Activated T-cell treated with anti-CD3 and anti-CD28 coated beads, Interleukin-2, amount 50 U/mL, for 48 hours (primary cell): ENCODE results near the gene SLC4A5.

Source experiments
- DNase-seq, 2 experiments: peaks; one replicate each; pipeline ENCODE4 v3.0.0-alpha.2; 2020

Gene SLC4A5

DNA sequence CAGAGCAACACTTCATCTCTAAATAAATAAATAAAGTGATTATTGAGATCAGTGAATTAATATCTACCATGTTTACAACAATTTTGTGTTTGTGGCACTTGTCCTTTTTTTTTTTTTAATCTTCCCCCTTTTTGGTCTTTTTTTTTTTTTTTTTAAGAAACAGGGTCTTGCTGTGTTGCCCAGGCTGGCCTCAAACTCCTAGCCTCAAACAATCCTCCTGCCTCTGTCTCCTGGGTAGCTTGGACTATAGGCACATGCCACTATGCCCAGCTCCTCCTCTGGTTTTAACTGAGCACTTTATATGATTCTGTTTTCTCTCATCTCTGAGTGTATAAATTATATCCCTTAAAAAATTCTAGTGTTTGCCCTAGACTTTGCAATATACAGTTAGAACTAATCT is 30.3 kb downstream of the SLC4A5 start:
- no peak for DNase-seq

DNA sequence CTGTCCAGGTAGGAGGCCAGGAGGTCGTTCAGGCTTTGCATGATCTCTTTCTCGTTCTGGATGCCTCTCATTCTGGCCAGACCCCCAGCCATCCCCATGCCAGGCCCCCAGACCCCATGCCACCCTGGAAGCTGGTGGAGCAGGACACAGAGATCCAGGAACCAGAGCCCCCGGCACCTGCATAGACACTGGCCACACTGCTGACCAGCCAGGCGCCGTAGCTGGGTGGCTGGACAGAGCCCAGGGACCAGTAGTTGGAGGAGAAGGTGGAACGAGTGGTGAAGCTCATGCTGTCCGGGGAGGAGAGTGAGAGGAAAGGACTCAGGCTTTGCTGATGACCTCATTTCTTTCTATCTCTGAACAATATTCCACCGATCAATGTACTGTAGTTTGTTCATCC is 35.5 kb downstream of the SLC4A5 start:
- no peak for DNase-seq

DNA sequence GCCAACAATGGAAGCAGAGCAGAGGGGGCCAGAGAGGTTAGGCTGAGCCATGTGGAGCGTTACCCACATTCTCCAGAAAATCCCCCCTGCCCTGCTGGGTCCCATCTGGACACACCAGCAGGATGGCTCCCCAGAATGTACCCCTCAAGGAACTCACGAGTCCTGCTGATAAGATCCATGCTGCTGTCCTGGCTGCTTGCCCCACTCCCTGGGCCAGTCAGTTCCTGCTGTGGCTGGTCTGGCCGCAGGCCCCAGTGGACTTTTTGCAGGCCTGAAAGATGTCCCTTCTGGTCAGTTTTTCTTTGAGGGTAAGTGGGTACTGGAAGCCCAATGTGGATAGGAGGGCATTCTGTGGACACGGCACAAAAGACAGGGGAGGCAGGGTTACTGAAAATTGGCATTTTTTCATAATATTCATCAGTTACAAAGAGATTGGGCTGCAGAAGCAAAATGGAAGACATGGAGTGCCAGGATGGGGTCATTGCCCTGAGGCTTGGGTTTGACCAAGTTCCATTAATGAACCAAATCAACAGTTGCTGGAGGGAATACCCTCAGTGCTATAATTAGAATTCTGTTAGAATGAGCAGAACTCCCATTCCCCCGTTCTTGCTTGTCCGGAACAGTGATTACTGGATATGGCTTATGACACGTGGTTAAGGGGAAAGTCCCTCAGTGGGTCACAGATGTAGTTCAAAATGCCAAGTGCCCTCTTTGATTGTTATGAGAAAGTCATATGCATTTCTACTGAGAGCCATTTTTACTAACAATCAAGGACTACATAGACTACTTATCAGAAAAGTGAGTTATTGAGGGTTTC is 38.7 kb downstream of the SLC4A5 start:
- no peak for DNase-seq

DNA sequence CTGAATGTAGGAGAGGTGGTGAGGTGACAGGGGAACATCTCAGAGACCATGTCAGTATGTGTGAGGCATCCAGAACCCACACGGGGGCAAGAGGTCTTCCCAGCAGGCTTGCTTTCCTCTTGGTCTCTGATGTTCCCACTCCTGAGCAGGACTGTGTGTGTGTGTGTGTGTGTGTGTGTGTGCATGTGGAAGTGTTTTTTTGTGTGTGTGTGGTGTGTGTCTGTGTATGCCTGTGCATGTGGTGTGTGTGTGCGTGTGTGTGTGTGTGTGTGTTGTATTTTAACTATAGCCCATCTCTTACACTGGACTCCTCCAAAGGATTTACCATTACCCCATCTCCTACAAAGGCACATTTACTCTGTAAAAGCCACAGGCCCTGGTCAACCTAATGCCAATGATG is 40.4 kb downstream of the SLC4A5 start:
- DNase-seq, result no peak

DNA sequence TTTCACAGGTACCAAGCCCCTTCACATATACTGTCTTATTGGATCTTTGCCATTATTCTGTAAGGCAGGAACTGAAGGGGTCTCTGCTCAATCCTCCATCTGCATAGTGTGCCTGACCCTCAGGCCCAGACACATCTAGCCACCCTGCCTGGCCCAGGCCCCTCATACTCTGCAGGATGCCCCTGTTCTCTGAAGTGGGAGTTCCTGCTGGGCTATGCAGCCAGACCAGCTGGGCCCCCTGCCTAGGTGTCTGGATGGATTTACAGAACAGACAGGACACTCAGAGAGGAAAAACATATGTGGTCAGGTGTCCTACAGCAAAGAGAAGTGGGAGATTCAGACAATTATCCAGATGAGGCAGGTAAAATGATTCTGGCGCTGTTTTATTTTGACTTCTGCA is 42.0 kb downstream of the SLC4A5 start:
- no peak for DNase-seq

DNA sequence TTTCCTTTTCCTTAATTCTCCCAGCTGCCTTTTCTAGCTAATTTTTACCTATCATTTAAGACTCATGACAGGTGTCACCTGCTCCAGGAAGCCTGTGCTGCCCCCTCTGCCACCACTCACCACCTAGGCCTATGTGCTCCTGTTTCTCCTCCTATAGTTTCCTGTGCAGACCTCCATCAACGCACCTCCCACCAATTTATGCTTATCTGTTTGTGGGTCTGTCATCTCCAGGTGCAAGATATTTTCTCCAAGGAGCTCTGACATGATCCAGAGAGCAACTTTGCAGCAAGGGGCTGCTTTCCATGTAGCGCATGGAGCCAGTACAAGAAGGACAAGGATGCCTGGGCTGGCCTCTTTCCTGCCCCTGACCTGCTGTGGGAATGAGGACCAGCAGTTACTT is 42.7 kb downstream of the SLC4A5 start:
- DNase-seq, result no peak

DNA sequence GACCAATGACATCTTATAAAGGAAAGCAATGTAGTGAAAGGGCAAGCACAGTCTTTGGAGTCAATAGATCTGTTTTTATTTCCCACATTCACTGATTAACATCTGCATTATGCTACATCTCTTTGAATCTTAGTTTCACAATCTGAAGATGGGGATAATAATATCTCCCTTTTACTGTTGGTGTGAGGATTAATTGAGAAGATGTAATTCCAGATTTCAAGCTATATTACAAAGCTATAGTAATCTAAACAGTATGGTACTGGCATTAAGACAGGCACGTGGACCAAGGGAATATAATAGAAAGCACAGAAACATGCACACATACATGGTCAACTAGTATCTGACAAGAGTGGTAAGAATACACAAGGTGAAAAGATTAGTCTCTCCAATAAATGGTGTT is 45.3 kb downstream of the SLC4A5 start:
- DNase-seq, result no peak

DNA sequence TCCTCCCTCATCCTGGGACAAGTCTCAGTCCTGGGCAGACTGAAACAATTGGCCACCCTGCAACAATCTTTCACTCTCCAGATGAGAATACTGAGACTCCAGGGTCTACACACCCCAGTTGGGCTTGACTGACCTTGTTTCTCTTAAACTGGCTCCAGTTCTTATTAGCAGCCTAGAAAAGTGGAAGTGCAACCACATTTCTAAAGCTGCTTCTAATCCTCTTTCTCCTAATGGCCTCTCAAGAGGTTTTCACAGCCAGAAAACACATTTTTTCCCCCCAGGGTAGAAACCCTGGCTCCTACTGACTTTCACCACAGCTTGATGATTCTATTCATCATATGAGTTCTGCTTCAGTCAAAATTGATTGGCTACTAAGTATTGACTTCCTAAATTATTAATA is 45.8 kb downstream of the SLC4A5 start:
- DNase-seq, result no peak

DNA sequence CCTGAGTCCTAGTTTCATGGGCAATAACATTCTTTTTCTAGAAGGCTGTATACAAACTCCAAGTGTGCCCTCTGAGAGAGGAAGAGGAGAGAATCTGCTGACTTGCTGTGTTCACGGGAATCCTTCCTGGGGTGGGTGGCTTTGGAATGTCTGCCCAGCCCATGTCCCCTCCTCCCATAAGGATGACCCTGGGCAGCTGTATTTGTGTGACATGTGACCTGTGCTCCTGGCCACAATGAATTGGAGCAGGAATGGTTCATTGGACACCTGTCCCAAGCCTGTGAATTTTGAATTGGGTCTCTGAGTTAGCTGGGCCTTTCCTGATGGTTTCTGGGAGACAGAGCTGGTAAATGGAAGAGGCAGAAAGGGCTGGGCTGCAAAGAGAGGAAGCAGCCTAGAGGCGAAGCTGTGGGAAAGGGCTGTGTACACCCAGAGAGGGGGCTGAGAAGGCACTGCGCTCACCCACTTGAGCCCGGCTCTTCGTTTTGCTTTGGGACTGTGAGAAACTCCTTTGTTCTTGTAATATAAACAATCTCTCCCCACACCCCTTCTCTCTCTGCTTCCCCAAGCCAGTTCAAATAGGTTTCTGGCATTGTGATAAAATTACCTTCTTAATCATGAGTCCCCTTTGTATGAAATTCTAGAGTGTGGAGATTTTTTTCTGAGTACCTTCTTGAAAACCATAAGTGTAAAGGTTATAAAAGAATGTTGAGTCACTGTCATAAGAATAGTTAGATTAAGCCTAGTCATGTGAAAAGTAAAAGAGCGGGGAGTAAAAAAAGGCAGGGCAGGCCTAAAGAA is 49.8 kb downstream of the SLC4A5 start:
- no peak for DNase-seq

DNA sequence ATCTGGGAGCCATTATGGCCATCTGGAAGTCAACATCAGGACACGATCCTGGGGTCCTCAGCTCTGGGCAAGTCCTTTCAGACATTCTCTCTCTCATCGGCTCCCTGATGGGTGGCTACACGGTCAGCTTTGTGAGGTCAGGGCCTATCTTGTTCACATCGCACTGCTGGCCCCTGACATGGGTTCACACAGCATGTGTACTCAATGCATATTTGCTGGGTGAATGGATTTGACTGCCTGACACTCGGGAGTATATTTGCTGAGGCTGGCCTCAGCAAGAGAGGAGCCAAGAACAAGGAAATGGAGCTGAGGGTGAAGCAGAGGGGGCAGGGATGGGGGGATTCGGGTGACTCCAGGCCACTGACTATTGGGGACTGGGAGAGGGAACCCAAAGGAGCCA is 50.5 kb downstream of the SLC4A5 start:
- DNase-seq, result no peak

DNA sequence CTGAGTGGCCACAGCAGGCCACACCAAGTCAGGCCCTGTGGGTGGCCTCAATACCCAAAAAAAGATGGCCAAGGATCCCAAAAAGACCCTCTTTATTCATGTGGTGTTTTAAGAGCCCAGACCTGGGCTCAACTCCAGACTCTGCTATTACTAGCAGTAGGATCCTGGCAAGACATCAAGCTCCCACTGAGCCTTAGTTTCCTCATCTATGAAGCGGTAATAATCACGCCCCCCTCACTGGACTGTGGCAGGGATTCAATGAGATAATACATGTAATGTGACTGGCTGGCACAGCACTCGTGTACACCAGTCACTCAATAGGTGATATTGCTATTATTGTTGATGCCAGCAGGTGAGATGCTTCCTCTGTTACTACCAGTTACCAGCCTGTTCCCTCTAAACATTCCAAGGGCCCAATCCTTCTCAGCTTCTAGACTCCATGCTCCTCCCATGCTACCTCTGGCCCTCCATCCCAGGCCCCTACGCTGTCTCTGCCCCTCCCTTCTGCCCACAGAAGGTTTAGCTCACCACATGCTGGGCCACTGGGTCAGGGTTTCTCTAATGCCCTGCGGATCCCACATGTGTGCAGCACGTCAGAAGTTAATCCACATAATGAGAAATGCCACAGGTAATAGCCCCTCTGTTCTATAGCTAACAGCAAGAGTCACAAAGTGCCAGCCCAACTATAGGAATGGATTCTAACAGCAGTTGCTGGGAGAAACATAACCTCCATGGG is 51.2 kb downstream of the SLC4A5 start:
- no peak for DNase-seq

DNA sequence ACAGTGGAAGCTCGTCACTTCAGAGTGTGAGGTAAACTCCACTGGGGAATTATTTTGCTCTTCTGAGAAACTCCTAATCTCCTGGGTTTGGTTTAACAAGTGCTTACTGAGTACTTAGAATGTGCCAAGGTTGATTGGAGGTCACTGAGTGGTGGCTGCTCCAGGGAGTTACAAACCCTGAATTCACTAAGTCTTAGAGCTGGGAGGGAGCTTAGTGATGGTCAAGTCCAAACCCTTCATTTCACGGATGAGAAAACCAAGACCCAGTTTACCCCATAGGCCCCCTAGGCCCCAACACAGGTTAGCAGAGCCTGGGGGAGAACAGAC is 52.0 kb downstream of the SLC4A5 start:
- no peak for DNase-seq

DNA sequence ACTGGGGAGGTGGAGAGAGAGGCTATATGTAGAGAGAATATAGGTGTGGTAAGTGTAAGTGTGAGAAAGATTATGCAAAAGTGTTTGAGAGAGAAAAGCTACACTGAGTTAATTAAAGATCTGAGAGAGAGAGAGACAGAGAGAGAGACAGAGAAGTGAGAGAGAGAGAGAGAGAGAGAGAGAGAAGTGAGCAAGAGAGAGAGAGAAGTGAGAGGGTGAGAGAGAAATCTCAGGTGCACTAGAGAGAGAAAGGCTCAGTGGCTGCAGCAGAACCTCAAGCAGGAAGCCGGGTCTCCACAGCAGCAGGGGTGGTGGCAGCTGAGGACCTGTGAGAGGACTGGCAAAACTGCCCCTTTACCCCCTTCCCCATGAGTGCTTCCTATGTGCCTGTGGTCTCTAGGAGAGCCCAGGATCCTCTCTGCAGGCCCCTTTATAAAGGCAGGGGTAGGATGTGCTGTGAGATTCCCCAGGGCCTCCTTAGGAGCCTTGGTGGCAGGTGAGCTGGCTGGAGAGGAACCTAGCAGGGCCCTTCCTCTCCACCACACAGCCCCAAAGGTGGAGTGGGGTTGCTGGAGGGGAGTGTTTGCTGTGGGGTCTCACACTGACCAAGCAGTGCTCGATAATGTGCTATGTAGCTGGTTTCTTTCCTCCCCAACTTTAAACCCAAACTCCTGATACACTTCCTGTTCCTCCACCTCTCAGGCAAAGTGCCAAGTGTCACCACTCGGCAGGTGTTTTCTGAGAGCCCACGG is 52.6 kb downstream of the SLC4A5 start:
- peak; percentile 37 to 41 for DNase-seq

DNA sequence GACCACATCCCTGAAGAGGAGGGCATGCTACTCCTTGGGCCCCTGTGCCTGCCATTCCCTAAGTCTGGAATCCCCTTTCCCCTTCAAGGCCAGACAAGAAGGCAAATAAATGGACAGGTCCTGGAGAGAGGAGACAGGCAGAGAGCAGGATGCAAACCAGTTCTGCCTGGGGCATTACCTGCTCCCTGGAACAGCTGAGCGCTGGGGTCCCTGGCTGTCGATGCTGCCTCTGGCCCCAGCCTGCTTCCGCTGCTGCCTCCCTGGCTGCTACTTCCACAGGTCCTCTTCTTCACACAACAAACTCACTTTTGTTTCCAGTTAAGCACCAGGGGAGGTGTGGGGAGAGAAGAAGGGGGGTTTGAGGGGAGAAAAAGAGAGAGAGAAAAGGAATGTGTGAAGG is 53.1 kb downstream of the SLC4A5 start:
- no peak for DNase-seq

DNA sequence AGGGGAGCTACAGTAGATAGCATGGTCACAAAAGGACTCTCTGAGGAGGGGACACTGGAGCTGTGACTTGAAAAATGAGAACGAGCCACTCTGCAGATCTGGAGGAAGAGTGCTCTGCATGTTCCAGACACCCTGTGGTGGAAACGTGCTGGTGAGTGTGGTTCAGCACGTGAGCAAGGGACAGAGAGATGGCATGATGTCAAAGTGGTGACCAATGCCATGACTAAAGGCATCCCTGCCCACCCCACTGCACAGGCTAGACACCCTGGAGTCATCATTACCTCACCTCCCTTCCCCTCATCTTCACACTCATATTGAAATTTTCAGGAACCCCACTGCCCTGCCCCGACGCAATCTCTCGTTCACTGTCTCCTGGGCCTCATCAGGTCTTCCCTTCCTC is 56.5 kb downstream of the SLC4A5 start:
- peak in 1 of 2 experiments; percentile 33 for DNase-seq

DNA sequence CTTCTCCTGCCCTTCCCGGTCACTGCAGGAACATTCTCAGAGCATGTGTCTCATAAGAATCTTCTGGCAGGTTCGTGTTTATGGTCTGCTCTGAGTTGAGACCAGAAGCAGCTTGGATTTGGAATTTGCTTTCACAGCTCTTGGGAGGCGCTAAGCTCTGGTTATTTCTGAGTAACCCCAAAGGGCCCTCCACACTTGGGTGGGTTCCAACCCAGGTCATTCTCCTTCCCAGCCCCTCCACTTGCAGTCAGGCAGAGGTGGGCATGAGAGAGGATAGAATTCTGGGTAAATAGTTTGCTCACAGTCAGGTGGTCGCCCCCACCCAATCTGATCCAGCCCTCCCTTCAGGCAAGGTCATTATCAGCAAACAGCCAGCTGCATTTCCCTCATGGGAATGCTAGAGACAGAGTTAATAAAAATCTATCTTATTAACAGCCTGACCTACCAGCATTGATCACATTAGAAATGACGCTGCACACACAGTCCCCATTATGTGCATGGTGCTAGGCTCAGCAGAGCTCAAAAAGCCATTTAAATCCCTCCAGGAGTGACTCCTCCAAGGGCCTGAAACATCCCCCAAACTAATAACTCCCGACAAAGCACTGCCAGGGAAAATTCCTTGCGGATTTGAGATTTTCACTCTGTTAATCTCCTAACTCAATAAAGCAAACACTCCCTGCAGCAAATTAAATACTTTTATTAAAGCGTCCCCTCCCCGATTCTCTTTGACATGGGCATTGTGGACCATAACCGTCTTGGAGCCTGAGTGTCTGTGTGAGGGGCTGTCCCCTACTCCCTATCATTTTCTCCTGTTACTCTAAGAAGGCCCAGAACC is 61.9 kb downstream of the SLC4A5 start:
- no peak for DNase-seq

DNA sequence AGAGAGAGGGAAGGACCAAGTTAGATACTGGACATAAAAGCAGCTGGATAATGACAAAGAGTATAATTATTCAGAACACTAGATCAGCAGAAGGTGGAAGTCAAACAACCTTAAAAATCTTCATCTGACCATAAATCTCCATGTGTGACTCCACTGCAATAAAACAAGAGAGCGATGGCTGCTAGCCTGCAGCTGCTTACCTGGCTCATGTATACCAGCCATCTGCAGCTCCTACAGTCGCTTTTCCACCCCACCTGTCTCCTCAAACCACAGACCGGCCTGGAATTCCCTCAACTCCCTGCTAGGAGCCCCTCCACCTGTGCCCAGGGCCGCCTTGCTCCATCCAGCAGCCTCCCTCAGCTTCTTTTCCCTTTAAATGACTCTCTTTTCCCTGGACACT is 64.5 kb downstream of the SLC4A5 start:
- DNase-seq, result no peak

DNA sequence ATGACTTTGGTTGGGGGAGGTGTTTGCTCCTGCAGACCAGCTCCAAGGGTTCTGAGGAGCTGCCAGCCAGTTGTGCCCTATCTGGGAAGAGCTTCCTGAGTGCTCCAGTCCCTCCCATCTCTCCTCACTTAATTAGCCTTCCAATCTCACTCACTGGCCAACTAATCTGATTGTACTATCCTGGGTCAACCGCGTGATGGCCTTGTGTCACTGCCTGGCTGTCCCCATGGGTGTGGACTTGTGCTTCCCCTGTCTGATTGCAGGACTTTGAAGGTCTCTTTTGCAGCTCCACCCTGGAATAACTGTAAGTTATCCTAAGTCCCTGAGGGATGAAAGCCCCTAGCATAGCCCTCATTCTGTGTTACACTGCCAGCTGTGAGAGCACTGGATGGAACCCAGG is 65.0 kb downstream of the SLC4A5 start:
- DNase-seq, result no peak

DNA sequence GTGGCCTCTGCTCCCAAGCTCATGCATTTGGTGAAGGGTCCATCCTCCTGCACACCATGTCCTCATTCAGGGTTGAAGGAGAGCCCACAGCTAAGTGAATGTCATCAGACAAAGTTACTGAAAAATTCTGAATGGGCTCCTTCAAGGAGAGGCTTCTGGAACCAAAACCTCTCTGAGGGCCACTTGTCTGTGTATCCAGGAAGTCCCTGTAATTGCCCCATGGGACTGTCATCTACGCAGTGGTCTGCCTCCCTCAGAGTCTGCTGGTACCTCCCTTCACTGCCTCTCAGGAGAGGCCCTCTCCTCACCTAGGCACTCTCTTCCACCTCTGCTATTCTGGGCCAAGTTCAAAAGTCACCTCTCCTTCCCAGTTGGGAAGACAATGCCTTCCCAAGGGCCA is 68.0 kb downstream of the SLC4A5 start:
- DNase-seq, result no peak

DNA sequence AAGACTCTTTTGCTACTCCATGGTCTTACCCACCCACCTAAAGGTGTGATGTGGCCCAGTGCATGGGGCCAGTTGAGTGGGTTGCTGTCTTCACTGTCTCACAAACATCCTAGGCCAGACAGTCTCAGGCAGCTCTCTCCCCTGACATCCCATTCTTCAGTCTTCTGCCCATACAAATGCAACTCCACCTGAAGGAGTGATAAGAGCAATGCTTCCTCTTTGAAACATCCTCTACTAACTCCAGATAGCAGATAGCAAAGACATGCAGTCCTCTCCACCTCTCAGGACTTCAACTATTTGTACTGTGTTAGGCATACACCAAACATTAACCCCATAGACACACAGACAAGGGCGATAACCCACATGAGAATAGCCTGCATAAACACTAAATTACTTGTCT is 73.5 kb downstream of the SLC4A5 start:
- DNase-seq, result no peak

DNA sequence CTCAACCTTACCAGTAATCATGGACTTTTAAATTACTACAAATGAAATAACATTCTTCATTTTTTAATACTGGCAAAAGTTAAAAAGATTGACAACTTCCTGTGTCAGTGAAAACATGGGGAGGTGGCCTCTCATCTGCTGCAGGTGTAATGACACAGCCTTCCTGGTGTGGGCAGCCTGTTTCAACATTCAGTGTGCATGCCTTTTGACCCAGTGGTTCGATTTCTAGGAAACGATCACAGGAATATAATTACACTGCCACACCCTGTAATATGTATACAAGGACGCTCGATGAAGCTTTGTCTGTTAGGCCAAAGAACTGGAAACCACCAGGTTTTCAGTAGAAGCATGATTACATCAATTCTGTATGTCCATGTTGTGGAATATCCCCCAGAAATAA is 76.1 kb downstream of the SLC4A5 start:
- peak; percentile 54 to 59 for DNase-seq

DNA sequence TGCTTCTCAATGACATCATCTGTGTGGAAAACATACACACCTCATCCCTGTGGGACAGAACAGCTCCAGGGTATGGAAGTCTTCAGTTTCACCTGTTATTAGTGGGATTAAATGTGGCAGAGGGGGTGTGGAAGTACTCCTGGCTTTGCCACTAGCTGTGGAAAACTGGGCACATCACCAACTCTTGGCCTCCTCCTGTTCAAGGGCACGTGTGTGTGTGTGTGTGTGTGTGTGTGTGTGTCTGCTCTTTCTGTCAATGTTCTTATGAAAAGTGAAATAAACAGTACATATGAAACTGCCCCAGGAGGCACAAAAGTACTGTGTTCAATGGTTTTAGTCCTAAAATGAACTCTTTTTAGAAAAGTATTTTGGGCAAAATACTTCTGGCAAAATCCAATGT is 78.9 kb downstream of the SLC4A5 start:
- DNase-seq, result no peak
